HepG2 (cell line): ENCODE data around the gene UBE2O.

Experiments
- ADNP ChIP-seq: sonication (generic); formaldehyde crosslinking; IDR thresholded peaks from 2 replicates; pipeline ENCODE4 v1.4.0; 2020; ENCODE audit warnings: missing genetic modification reagents
- CENPT ChIP-seq: sonication (generic); formaldehyde crosslinking; IDR thresholded peaks from 2 replicates; pipeline ENCODE4 v1.8.0; 2022; ENCODE audit warnings: low read depth, mild to moderate bottlenecking, moderate library complexity, missing genetic modification reagents
- GATAD2A ChIP-seq: IDR thresholded peaks from 2 replicates; pipeline ENCODE4 v1.6.1; 2016
- HNRNPK ChIP-seq: fragments of 200-400 bp; formaldehyde crosslinking; IDR thresholded peaks from 2 replicates; pipeline ENCODE4 v1.6.1; 2018; ENCODE audit warnings: low read length, low read depth, moderate library complexity, mild to moderate bottlenecking; ENCODE audit not compliant: poor library complexity, severe bottlenecking
- PAX8 ChIP-seq: sonication (generic); formaldehyde crosslinking; IDR thresholded peaks from 2 replicates; pipeline ENCODE4 v1.8.0; 2022; ENCODE audit warnings: mild to moderate bottlenecking, missing genetic modification reagents, borderline replicate concordance
- POLR2A ChIP-seq, 2 experiments: IDR thresholded peaks; 2 replicates each; pipeline ENCODE4 v1.6.1; 2011; ENCODE audit warnings: low read depth in 2 of 2, low read length in 2 of 2, mild to moderate bottlenecking in 1 of 2, moderate library complexity in 1 of 2; ENCODE audit not compliant: insufficient read depth in 1 of 2
- SUZ12 ChIP-seq: fragments of 150-350 bp; IDR thresholded peaks from 2 replicates; pipeline ENCODE4 v1.6.1; 2014; ENCODE audit warnings: low read depth, low read length
- TOE1 ChIP-seq: sonication (generic); formaldehyde crosslinking; IDR thresholded peaks from 2 replicates; pipeline ENCODE4 v1.4.0; 2020; ENCODE audit warnings: mild to moderate bottlenecking, missing genetic modification reagents
- ZNF274 ChIP-seq: sonication (generic); formaldehyde crosslinking; IDR thresholded peaks from 2 replicates; pipeline ENCODE4 v1.5.1; 2020; ENCODE audit warnings: mild to moderate bottlenecking, missing genetic modification reagents
- ZNF501 ChIP-seq: sonication (generic); formaldehyde crosslinking; IDR thresholded peaks from 2 replicates; pipeline ENCODE4 v1.5.1; 2020; ENCODE audit warnings: mild to moderate bottlenecking, moderate library complexity, missing genetic modification reagents
- TF ChIP-seq, protein P1 (sequence below): sonication (generic); formaldehyde crosslinking; IDR thresholded peaks from 2 replicates; pipeline ENCODE4 v1.4.0; 2020; ENCODE audit warnings: missing genetic modification reagents
- TF ChIP-seq, protein P2 (sequence below): sonication (generic); formaldehyde crosslinking; IDR thresholded peaks from 2 replicates; pipeline ENCODE4 v1.5.0; 2020; ENCODE audit warnings: mild to moderate bottlenecking, missing genetic modification reagents, moderate library complexity
- TF ChIP-seq, protein P3 (sequence below): sonication (generic); formaldehyde crosslinking; IDR thresholded peaks from 2 replicates; pipeline ENCODE4 v1.9.0; 2021; ENCODE audit warnings: missing genetic modification reagents, borderline replicate concordance

DNA sequence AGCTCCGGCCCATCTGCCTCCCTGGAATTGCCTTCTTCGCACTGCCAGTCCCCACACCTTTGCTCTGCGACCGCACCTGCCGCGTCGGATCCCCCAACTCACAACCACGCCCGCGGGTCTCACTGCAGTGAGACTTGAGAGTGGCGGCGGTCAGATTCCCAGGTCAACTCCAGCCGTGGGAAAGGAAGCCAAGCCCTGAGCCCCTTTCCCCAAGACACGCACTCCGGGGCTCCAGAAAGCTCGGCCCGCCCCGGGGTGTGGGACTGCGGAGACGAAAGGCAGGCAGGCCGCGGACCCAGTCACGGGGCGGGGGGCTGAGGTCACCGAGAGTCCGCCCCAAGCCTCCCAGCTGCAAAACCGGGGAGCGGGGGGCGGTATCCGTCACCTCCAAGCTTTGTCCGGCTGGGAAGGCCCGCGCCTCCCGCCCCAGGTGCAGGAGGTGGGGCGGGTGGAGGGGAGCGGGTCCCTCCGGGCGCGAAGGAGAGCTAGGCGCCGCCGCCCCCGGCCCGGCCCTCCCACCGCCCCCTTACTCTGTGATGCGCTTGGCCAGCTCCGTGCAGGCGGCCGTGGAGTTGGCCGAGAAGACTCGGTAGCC is 99.9 kb downstream of the UBE2O start:
- TF ChIP-seq GATAD2A = peak; percentile 17; the same call in 1 of the 2 replicates
- TF ChIP-seq ZNF274 = no peak
- no peak; a peak in 1 of 4 replicates for TF ChIP-seq POLR2A (IDR thresholded peaks at IDR 0.05; ENCODE audit: insufficient read depth in 1 of 2, low read depth in 2 of 2, low read length in 2 of 2)
- no peak for TF ChIP-seq TOE1 (CRISPR knock-in tag)
- no peak for TF ChIP-seq ZNF501 (CRISPR knock-in tag)
- TF ChIP-seq, protein P1, sequence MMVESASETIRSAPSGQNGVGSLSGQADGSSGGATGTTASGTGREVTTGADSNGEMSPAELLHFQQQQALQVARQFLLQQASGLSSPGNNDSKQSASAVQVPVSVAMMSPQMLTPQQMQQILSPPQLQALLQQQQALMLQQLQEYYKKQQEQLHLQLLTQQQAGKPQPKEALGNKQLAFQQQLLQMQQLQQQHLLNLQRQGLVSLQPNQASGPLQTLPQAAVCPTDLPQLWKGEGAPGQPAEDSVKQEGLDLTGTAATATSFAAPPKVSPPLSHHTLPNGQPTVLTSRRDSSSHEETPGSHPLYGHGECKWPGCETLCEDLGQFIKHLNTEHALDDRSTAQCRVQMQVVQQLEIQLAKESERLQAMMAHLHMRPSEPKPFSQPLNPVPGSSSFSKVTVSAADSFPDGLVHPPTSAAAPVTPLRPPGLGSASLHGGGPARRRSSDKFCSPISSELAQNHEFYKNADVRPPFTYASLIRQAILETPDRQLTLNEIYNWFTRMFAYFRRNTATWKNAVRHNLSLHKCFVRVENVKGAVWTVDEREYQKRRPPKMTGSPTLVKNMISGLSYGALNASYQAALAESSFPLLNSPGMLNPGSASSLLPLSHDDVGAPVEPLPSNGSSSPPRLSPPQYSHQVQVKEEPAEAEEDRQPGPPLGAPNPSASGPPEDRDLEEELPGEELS (CRISPR knock-in tag) = no peak
- TF ChIP-seq PAX8 (CRISPR knock-in tag) = no peak
- TF ChIP-seq HNRNPK = no peak
- TF ChIP-seq ADNP (CRISPR knock-in tag) = no peak; the same call in 1 of the 2 replicates
- TF ChIP-seq SUZ12 = no peak
- TF ChIP-seq, protein P2, sequence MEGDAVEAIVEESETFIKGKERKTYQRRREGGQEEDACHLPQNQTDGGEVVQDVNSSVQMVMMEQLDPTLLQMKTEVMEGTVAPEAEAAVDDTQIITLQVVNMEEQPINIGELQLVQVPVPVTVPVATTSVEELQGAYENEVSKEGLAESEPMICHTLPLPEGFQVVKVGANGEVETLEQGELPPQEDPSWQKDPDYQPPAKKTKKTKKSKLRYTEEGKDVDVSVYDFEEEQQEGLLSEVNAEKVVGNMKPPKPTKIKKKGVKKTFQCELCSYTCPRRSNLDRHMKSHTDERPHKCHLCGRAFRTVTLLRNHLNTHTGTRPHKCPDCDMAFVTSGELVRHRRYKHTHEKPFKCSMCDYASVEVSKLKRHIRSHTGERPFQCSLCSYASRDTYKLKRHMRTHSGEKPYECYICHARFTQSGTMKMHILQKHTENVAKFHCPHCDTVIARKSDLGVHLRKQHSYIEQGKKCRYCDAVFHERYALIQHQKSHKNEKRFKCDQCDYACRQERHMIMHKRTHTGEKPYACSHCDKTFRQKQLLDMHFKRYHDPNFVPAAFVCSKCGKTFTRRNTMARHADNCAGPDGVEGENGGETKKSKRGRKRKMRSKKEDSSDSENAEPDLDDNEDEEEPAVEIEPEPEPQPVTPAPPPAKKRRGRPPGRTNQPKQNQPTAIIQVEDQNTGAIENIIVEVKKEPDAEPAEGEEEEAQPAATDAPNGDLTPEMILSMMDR (CRISPR knock-in tag) = no peak
- 0 out of 2 replicates have a peak, but pooled peaks have one; percentile 65 for TF ChIP-seq CENPT (CRISPR knock-in tag)
- TF ChIP-seq, protein P3, sequence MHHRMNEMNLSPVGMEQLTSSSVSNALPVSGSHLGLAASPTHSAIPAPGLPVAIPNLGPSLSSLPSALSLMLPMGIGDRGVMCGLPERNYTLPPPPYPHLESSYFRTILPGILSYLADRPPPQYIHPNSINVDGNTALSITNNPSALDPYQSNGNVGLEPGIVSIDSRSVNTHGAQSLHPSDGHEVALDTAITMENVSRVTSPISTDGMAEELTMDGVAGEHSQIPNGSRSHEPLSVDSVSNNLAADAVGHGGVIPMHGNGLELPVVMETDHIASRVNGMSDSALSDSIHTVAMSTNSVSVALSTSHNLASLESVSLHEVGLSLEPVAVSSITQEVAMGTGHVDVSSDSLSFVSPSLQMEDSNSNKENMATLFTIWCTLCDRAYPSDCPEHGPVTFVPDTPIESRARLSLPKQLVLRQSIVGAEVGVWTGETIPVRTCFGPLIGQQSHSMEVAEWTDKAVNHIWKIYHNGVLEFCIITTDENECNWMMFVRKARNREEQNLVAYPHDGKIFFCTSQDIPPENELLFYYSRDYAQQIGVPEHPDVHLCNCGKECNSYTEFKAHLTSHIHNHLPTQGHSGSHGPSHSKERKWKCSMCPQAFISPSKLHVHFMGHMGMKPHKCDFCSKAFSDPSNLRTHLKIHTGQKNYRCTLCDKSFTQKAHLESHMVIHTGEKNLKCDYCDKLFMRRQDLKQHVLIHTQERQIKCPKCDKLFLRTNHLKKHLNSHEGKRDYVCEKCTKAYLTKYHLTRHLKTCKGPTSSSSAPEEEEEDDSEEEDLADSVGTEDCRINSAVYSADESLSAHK (CRISPR knock-in tag) = no peak
